ENCODE measurements around the gene WASF3. TPM values are rescaled to one million over a fixed set of nuclear protein-coding genes. Genes with fewer than 3 reads are reported as not detected.

WASF3 gene
- total RNA-seq, 1 donor from 2014 or later = 25.8 TPM

- TF ChIP-seq EZH2 (IDR thresholded peaks at IDR 0.05; ENCODE audit: insufficient read depth, low read length) (no peak), CTCF (IDR thresholded peaks at IDR 0.05; ENCODE audit: insufficient read depth, low read depth, low read length) (no peak)
- Histone ChIP-seq H4K20me1 (ENCODE audit: insufficient read depth, low read length) (no peaks in the 10 kb centered on the region), H3K27me3 (ENCODE audit: insufficient read depth, low read length) (no peaks in the 10 kb centered on the region), H2AFZ (ENCODE audit: low read depth, low read length) (no peak overlapping the region), H3K27ac (ENCODE audit: low read depth, low read length) (no peak overlapping the region), H3K4me1 (ENCODE audit: insufficient read depth, low read length) (no peaks in the 10 kb centered on the region), H3K79me2 (ENCODE audit: insufficient read depth, low read length) (no peaks in the 10 kb centered on the region), H3K9me3 (ENCODE audit: insufficient read depth, low read depth, low read length) (no peaks in the 10 kb centered on the region), H3K36me3 (ENCODE audit: insufficient read depth, low read length) (peaks cover 12% of the 10 kb centered on the region), H3K4me3 (ENCODE audit: insufficient read depth, low read depth, low read length) (no peak overlapping the region), H3K9ac (ENCODE audit: low read length) (no peak overlapping the region), H3K4me2 (ENCODE audit: low read length) (no peak overlapping the region)
- Mint-ChIP-seq H3K9me3 (ENCODE audit: unreplicated experiment) (no peaks in the 10 kb centered on the region), H3K4me3 (ENCODE audit: unreplicated experiment) (no peak overlapping the region), H3K27ac (ENCODE audit: unreplicated experiment) (no peak overlapping the region), H3K27me3 (ENCODE audit: low read depth, unreplicated experiment) (no peaks in the 10 kb centered on the region), H3K36me3 (ENCODE audit: low read depth, unreplicated experiment) (peaks cover 40% of the 10 kb centered on the region), H3K4me1 (ENCODE audit: low read depth, unreplicated experiment) (peaks cover 4% of the 10 kb centered on the region)
- FAIRE-seq (no peak), DNase-seq (ENCODE audit: low read depth) (no peak)
Observed at GRCh38 chr13:26686285-26686684, 128.8 kb downstream of the WASF3 start.

GRCh38 chr13:26688286-26688685, 130.8 kb downstream of the WASF3 start:
- Histone ChIP-seq H3K27ac (ENCODE audit: low read depth, low read length) (no peak overlapping the region), H3K36me3 (ENCODE audit: insufficient read depth, low read length) (peaks cover 7% of the 10 kb centered on the region), H3K79me2 (ENCODE audit: insufficient read depth, low read length) (no peaks in the 10 kb centered on the region), H3K4me2 (ENCODE audit: low read length) (no peak overlapping the region), H2AFZ (ENCODE audit: low read depth, low read length) (no peak overlapping the region), H3K9me3 (ENCODE audit: insufficient read depth, low read depth, low read length) (no peaks in the 10 kb centered on the region), H3K9ac (ENCODE audit: low read length) (no peak overlapping the region), H4K20me1 (ENCODE audit: insufficient read depth, low read length) (no peaks in the 10 kb centered on the region), H3K27me3 (ENCODE audit: insufficient read depth, low read length) (no peaks in the 10 kb centered on the region), H3K4me3 (ENCODE audit: insufficient read depth, low read depth, low read length) (no peak overlapping the region), H3K4me1 (ENCODE audit: insufficient read depth, low read length) (no peaks in the 10 kb centered on the region)
- no peak overlapping the region for H3K27ac Mint-ChIP-seq (ENCODE audit: unreplicated experiment)
- no peaks in the 10 kb centered on the region for H3K27me3 Mint-ChIP-seq (ENCODE audit: low read depth, unreplicated experiment)
- H3K4me1 Mint-ChIP-seq (ENCODE audit: low read depth, unreplicated experiment) = peaks cover 4% of the 10 kb centered on the region
- peaks cover 28% of the 10 kb centered on the region for H3K36me3 Mint-ChIP-seq (ENCODE audit: low read depth, unreplicated experiment)
- TF ChIP-seq EZH2 (IDR thresholded peaks at IDR 0.05; ENCODE audit: insufficient read depth, low read length) = no peak
- TF ChIP-seq CTCF (IDR thresholded peaks at IDR 0.05; ENCODE audit: insufficient read depth, low read depth, low read length) = no peak
- H3K9me3 Mint-ChIP-seq (ENCODE audit: unreplicated experiment) = no peaks in the 10 kb centered on the region
- DNase-seq (ENCODE audit: low read depth) (no peak), FAIRE-seq (no peak)
- no peak overlapping the region for H3K4me3 Mint-ChIP-seq (ENCODE audit: unreplicated experiment)

GRCh38 chr13:26688980-26689379, 131.5 kb downstream of the WASF3 start:
- Histone ChIP-seq H3K4me1 (ENCODE audit: insufficient read depth, low read length) (no peaks in the 10 kb centered on the region), H3K79me2 (ENCODE audit: insufficient read depth, low read length) (no peaks in the 10 kb centered on the region), H3K9me3 (ENCODE audit: insufficient read depth, low read depth, low read length) (no peaks in the 10 kb centered on the region), H3K4me2 (ENCODE audit: low read length) (no peak overlapping the region), H3K27ac (ENCODE audit: low read depth, low read length) (no peak overlapping the region), H3K4me3 (ENCODE audit: insufficient read depth, low read depth, low read length) (no peak overlapping the region), H2AFZ (ENCODE audit: low read depth, low read length) (no peak overlapping the region), H3K9ac (ENCODE audit: low read length) (no peak overlapping the region), H3K36me3 (ENCODE audit: insufficient read depth, low read length) (peaks cover 7% of the 10 kb centered on the region), H4K20me1 (ENCODE audit: insufficient read depth, low read length) (no peaks in the 10 kb centered on the region), H3K27me3 (ENCODE audit: insufficient read depth, low read length) (no peaks in the 10 kb centered on the region)
- Mint-ChIP-seq H3K27me3 (ENCODE audit: low read depth, unreplicated experiment) (no peaks in the 10 kb centered on the region), H3K4me3 (ENCODE audit: unreplicated experiment) (no peak overlapping the region), H3K27ac (ENCODE audit: unreplicated experiment) (no peak overlapping the region), H3K4me1 (ENCODE audit: low read depth, unreplicated experiment) (peaks cover 5% of the 10 kb centered on the region), H3K36me3 (ENCODE audit: low read depth, unreplicated experiment) (peaks cover 28% of the 10 kb centered on the region), H3K9me3 (ENCODE audit: unreplicated experiment) (no peaks in the 10 kb centered on the region)
- DNase-seq (ENCODE audit: low read depth) (no peak), FAIRE-seq (no peak)
- no peak for TF ChIP-seq CTCF (IDR thresholded peaks at IDR 0.05; ENCODE audit: insufficient read depth, low read depth, low read length)
- no peak for TF ChIP-seq EZH2 (IDR thresholded peaks at IDR 0.05; ENCODE audit: insufficient read depth, low read length)
